Effector CD8-positive, alpha-beta T cell (primary cell): ENCODE measurements around the gene PRR5.

Experiments
- DNase-seq: peaks from one replicate; lab custom pipeline; 2025; lab: John Stamatoyannopoulos, UW

Gene PRR5

GRCh38 chr22:44692662-44693007 lies 9.4 kb upstream of the PRR5 start:
- DNase-seq: no peak

- DNase-seq: no peak
Measured at GRCh38 chr22:44693145-44693544, 8.9 kb upstream of the PRR5 start.

- no peak for DNase-seq
Measured at GRCh38 chr22:44693756-44694155, 8.2 kb upstream of the PRR5 start.

GRCh38 chr22:44697423-44698141 lies 4.4 kb upstream of the PRR5 start:
- peak; percentile 84 for DNase-seq

- DNase-seq: no peak
Measured at GRCh38 chr22:44698531-44699421, 3.2 kb upstream of the PRR5 start.

- DNase-seq: no peak
Measured at GRCh38 chr22:44700456-44700855, 1.5 kb upstream of the PRR5 start.

- DNase-seq: no peak
Measured at GRCh38 chr22:44701187-44701790, 715 bp upstream of the PRR5 start.

GRCh38 chr22:44702479-44703198 lies 635 bp downstream of the PRR5 start:
- DNase-seq: peak; percentile 18

- no peak for DNase-seq
Measured at GRCh38 chr22:44703255-44703870, 1.4 kb downstream of the PRR5 start.

- no peak for DNase-seq
Measured at GRCh38 chr22:44704159-44705021, 2.4 kb downstream of the PRR5 start.

- no peak for DNase-seq
Measured at GRCh38 chr22:44705022-44705297, 3.0 kb downstream of the PRR5 start.

- DNase-seq: no peak
Measured at GRCh38 chr22:44706488-44706887, 4.5 kb downstream of the PRR5 start.

GRCh38 chr22:44707178-44707577 lies 5.2 kb downstream of the PRR5 start:
- DNase-seq: no peak

- DNase-seq: no peak
Measured at GRCh38 chr22:44707752-44708151, 5.7 kb downstream of the PRR5 start.

GRCh38 chr22:44709881-44710392 lies 7.9 kb downstream of the PRR5 start:
- no peak for DNase-seq

GRCh38 chr22:44710474-44711240 lies 8.7 kb downstream of the PRR5 start:
- DNase-seq: peak; percentile 15

- no peak for DNase-seq
Measured at GRCh38 chr22:44711241-44711560, 9.2 kb downstream of the PRR5 start.

- no peak for DNase-seq
Measured at GRCh38 chr22:44711690-44712555, 9.9 kb downstream of the PRR5 start.

GRCh38 chr22:44712962-44713361 lies 11.0 kb downstream of the PRR5 start:
- DNase-seq: no peak
